NB4 (cell line): ENCODE results near the gene NDUFB3.
"Not testable (repeated sequence)": the region's sequence is repeated elsewhere in the genome, so short reads cannot be mapped to it uniquely, and the experiment has no call there.

Source experiments
- DNase-seq: peaks from one replicate; pipeline ENCODE4 v3.0.0; 2010; ENCODE audit warnings: low read depth
- H3K4me3 ChIP-seq: one replicate; pipeline ENCODE4 v1.5.1; 2011; ENCODE audit warnings: mild to moderate bottlenecking, low read depth, low read length, moderate library complexity
- MYC ChIP-seq: IDR thresholded peaks from 2 replicates; pipeline ENCODE4 v1.6.1; 2011; ENCODE audit warnings: low read depth, low read length
- POLR2A ChIP-seq: IDR thresholded peaks from 2 replicates; pipeline ENCODE4 v1.6.1; 2011; ENCODE audit warnings: mild to moderate bottlenecking; ENCODE audit not compliant: insufficient read length; ENCODE audit errors: extremely low read depth
- TF ChIP-seq, protein P1 (sequence below): IDR thresholded peaks from one replicate; pipeline ENCODE4 v1.5.1; 2012; ENCODE audit warnings: low read depth, low read length
- TF ChIP-seq, protein P2 (sequence below): IDR thresholded peaks from 2 replicates; pipeline ENCODE4 v1.6.1; 2011; ENCODE audit warnings: low read depth, low read length

NDUFB3 gene

GRCh38 chr2:201071479-201072200 is at the start of gene NDUFB3, which contains the start of gene HYCC2:
Gene NDUFB3 (plus strand): TSS chr2:201072001. CDS start chr2:201078883, 6,882 bp downstream.
Gene HYCC2 (minus strand): TSS chr2:201071671. CDS start chr2:201024009, 47,662 bp downstream.
- TF ChIP-seq, protein P1, sequence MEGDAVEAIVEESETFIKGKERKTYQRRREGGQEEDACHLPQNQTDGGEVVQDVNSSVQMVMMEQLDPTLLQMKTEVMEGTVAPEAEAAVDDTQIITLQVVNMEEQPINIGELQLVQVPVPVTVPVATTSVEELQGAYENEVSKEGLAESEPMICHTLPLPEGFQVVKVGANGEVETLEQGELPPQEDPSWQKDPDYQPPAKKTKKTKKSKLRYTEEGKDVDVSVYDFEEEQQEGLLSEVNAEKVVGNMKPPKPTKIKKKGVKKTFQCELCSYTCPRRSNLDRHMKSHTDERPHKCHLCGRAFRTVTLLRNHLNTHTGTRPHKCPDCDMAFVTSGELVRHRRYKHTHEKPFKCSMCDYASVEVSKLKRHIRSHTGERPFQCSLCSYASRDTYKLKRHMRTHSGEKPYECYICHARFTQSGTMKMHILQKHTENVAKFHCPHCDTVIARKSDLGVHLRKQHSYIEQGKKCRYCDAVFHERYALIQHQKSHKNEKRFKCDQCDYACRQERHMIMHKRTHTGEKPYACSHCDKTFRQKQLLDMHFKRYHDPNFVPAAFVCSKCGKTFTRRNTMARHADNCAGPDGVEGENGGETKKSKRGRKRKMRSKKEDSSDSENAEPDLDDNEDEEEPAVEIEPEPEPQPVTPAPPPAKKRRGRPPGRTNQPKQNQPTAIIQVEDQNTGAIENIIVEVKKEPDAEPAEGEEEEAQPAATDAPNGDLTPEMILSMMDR, result peak; percentile 9
- peak; percentile 77 for TF ChIP-seq POLR2A
- TF ChIP-seq, protein P2, sequence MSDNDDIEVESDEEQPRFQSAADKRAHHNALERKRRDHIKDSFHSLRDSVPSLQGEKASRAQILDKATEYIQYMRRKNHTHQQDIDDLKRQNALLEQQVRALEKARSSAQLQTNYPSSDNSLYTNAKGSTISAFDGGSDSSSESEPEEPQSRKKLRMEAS, result peak; percentile 54; the same call in 1 of the 2 replicates
- TF ChIP-seq MYC, result peak; percentile 22; the same call in 1 of the 2 replicates
- peak; percentile 98 for DNase-seq
- peak within 1 kb of the TSS; percentile 92 for H3K4me3 ChIP-seq

- no peak overlapping the region for H3K4me3 ChIP-seq
- TF ChIP-seq, protein P2, result no peak
- TF ChIP-seq MYC, result no peak
- TF ChIP-seq, protein P1, result no peak
- no peak for TF ChIP-seq POLR2A
- no peak for DNase-seq
Measured at GRCh38 chr2:201024518-201024917, 47.3 kb upstream of the NDUFB3 start.

- not testable (repeated sequence) for H3K4me3 ChIP-seq, DNase-seq
Measured at GRCh38 chr2:201034355-201034754, 37.4 kb upstream of the NDUFB3 start.

DNA sequence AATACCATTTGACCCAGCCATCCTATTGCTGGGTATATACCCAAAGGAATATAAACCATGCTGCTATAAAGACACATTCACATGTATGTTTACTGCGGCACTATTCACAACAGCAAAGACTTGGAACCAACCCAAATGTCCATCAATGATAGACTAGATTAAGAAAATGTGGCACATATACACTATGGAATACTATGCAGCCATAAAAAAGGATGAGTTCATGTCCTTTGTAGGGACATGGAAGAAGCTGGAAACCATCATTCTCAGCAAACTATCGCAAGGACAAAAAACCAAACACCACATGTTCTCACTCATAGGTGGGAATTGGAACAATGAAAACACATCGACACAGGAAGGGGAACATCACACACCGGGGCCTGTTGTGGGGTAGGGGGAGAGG is 33.4 kb upstream of the NDUFB3 start:
- not testable (repeated sequence) for H3K4me3 ChIP-seq, DNase-seq

GRCh38 chr2:201038855-201039254 is 32.9 kb upstream of the NDUFB3 start:
- no peak overlapping the region for H3K4me3 ChIP-seq
- TF ChIP-seq, protein P1, result no peak
- TF ChIP-seq MYC, result no peak
- TF ChIP-seq POLR2A, result no peak
- TF ChIP-seq, protein P2, result no peak
- no peak for DNase-seq

DNA sequence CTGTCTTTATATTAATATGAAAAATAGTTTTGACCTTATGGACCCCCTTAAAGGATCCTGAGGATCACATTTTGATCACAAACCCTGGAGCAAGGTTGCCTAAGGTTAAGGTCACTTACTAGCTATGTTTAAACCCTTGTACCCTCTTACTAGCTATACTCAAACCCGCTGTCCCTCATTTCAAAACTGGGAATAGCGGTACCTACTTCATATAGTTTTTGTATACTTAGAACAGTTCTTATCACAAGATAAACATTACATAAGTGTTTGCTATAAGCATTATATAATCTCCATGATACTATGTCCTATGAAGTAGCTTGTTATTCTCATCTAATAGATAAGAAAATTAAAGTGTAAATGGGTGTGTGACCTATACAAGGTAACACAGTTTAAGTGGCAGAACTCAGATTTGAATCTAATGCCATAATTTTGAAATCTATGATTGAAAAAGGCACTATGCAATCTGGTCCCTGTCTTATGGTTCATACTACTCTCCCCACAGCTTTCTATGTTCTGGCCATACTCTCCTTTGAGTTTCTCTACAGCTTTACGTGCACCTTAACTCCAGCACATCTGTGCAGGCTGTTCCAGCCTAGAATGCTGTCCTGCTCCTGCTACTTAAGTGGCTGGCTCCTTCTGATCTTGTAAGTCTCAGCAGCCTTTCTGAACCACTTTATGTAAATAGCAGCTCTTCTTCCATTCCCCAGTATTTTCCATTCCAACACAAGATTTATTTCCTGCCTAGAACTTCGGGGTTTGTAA is 30.8 kb upstream of the NDUFB3 start:
- no peak for TF ChIP-seq POLR2A
- TF ChIP-seq, protein P2, result no peak
- no peak for DNase-seq
- H3K4me3 ChIP-seq, result no peak overlapping the region

GRCh38 chr2:201042451-201042850 is 29.4 kb upstream of the NDUFB3 start:
- DNase-seq, H3K4me3 ChIP-seq: not testable (repeated sequence)

GRCh38 chr2:201043050-201043449 is 28.8 kb upstream of the NDUFB3 start:
- not testable (repeated sequence) for H3K4me3 ChIP-seq, DNase-seq
